Adrenal gland (tissue), 12 donors: ENCODE results near the gene ATP9B. TPM values are rescaled to one million over a fixed set of nuclear protein-coding genes. Genes with fewer than 3 reads are reported as not detected.

Source experiments
- DNase-seq, 7 donors: peaks; one replicate each; pipeline ENCODE4 v3.0.0-alpha.2; 2019 to 2020
- H3K27ac ChIP-seq, 5 donors: fragments of 200-600 bp; sonication (generic) in 4 of 5; 1 replicate in 3 of 5; 2 replicates in 2 of 5; pipeline versions ENCODE4 v1.5.1 to v1.8.0; 2016 to 2020; ENCODE audit warnings: mild to moderate bottlenecking in 1 of 5
- H3K27me3 ChIP-seq: fragments of 200-600 bp; 2 replicates; pipeline ENCODE4 v1.8.0; 2021
- H3K36me3 ChIP-seq, 2 donors: fragments of 200-600 bp; replicated peaks in 1 of 2; 1 replicate in 1 of 2; 2 replicates in 1 of 2; pipeline versions ENCODE4 v1.5.1 to v1.8.0; 2018 to 2022
- H3K4me1 ChIP-seq, 2 donors: fragments of 200-600 bp; replicated peaks in 1 of 2; 1 replicate in 1 of 2; 2 replicates in 1 of 2; pipeline versions ENCODE4 v1.5.1 to v1.8.0; 2018 to 2021
- H3K4me3 ChIP-seq, 4 donors: fragments of 200-600 bp; sonication (generic) in 3 of 4; one replicate each; pipeline ENCODE4 v1.5.1; 2016 to 2018
- H3K9me3 ChIP-seq, 3 donors: fragments of 200-600 bp; sonication (generic) in 1 of 3; replicated peaks in 1 of 3; 1 replicate in 2 of 3; 2 replicates in 1 of 3; pipeline versions ENCODE4 v1.5.1 to v1.8.0; 2016 to 2021
- CTCF ChIP-seq, 6 experiments: fragments of 450-650 bp in 4 of 6; fragments of 200-600 bp in 2 of 6; sonication (generic) in 1 of 6; IDR thresholded peaks; 1 replicate in 5 of 6; 2 replicates in 1 of 6; pipeline versions ENCODE4 v1.5.1 to v1.8.0; 2016 to 2021; ENCODE audit warnings: antibody characterized with exemption in 6 of 6, mild to moderate bottlenecking in 2 of 6, moderate library complexity in 1 of 6
- POLR2A ChIP-seq, 2 donors: fragments of 450-650 bp; IDR thresholded peaks; one replicate each; pipeline ENCODE4 v1.6.1; 2017; ENCODE audit warnings: antibody characterized with exemption in 2 of 2, mild to moderate bottlenecking in 2 of 2, moderate library complexity in 1 of 2
- WGBS, 4 donors: extraction: QIAGEN DNeasy Blood & Tissue Kit in 2 of 4; methylation state at CpG; one replicate each; pipeline versions ENCODE4 v1.1.5 to v1.1.7; 2013 to 2017; 5-methylcytosine and 5-hydroxymethylcytosine counted together
- intact Hi-C, 2 donors: fragments of 100-400 bp; cut with DNase I; formaldehyde crosslinking; loops; one replicate each; pipeline versions ENCODE4 v1.14.1 to v1.15.0; 2022 to 2023
- polyA plus RNA-seq, 3 donors: library from polyadenylated mRNA; stranded (reverse); fragments of 200-250 nt in 2 of 3; fragments of 350-450 nt in 1 of 3; fragmentation: Illumina TruSeq in 1 of 3; extraction: RNeasy Lipid Tissue Mini Kit (QIAGEN cat#74804) in 1 of 3; gene quantifications; one replicate each; pipeline ENCODE4 v1.2.3, GENCODE V29; 2013 to 2014
- total RNA-seq, 9 donors: library from RNA; depleted of rRNA in 4 of 9; stranded (reverse); fragments of >200 nt in 4 of 9; fragments of 120-200 nt in 1 of 9; fragmentation: NEBNext Ultra II Directional in 1 of 9; extraction: Animal tissue kit (Norgen Biotek cat#: 25700) in 1 of 9; gene quantifications; one replicate each; pipeline versions ENCODE4 v1.1.0 to v1.2.4, GENCODE V29; 2013 to 2023
- donor health status: healthy with polysubstance abuse.
- donor health status: Bipolar disorder and iron deficiency.
- donor health status: DM: yes; HTN: yes; CAD: no.
- donor health status: DM: no; HTN: no; CAD: no.
- donor health status: DM: no; HTN: no; CAD: no.
- donor health status: DM: yes; HTN: yes; CAD: no.

ATP9B gene
- total and polyA plus RNA-seq, 12 donors, result 16.3 to 36.0 (median 27.7) TPM

DNA sequence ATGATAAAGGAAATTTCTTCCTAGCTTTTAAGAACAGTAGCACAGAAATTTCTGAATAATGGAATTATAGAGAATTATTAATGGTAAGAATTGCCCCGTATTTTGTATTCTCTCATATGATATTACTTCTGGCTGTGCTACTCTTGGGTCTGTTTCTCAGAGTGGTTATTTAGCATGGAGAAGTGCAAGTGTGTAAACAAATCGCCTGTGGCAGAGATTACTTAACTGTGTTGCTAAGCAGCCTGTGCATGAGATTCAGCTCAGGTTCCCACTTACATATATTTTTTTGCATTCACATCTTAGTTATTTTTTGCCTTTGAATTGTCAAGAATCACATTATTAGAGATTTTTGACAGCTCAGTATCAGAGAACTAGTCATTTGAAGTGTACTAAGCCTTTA, 246.4 kb downstream of the ATP9B start:
- H3K4me3 ChIP-seq, result no peak overlapping the region
- WGBS, 4 donors, result 85 to 98% (median 93%) methylated on average over 2 of the region's 2 CpGs
- intact Hi-C loops, result no loop called here
- H3K36me3 ChIP-seq, result no peaks in the 10 kb centered on the region
- H3K27ac ChIP-seq, result no peak overlapping the region
- TF ChIP-seq CTCF (IDR thresholded peaks at IDR 0.05) (no peak), POLR2A (IDR thresholded peaks at IDR 0.05) (no peak)
- no peaks in the 10 kb centered on the region for H3K4me1 ChIP-seq
- DNase-seq, result no peak
- no peaks in the 10 kb centered on the region for H3K27me3 ChIP-seq
- no peaks in the 10 kb centered on the region for H3K9me3 ChIP-seq

DNA sequence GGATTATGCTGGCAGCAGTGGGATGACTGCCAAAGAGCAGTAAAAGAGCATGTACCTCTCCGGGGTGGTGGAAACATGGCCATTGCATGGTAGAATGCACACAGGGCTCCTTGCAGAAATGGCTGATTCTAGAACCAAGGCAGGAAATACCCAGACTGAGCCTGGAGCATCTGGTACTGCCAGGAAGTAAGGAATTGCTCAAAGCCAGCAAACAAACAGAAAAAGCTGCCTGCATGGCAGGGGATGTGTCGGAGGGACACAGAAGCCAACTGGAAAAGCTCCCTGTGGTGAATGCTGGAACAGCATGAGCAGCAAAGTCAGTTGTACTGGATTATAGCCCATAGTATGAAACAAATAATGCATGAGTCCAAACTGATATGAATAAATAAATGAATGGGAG, 248.5 kb downstream of the ATP9B start:
- Histone ChIP-seq H3K9me3 (no peaks in the 10 kb centered on the region), H3K4me3 (no peak overlapping the region), H3K4me1 (no peaks in the 10 kb centered on the region), H3K27ac (no peak overlapping the region), H3K36me3 (no peaks in the 10 kb centered on the region), H3K27me3 (no peaks in the 10 kb centered on the region)
- TF ChIP-seq CTCF (IDR thresholded peaks at IDR 0.05) (no peak), POLR2A (IDR thresholded peaks at IDR 0.05) (no peak)
- DNase-seq, result peak in 1 of 7 donors; percentile 2
- WGBS, 4 donors, result 90 to 97% (median 94%) methylated on average over 2 of the region's 2 CpGs
- intact Hi-C loops, result no loop called here

DNA sequence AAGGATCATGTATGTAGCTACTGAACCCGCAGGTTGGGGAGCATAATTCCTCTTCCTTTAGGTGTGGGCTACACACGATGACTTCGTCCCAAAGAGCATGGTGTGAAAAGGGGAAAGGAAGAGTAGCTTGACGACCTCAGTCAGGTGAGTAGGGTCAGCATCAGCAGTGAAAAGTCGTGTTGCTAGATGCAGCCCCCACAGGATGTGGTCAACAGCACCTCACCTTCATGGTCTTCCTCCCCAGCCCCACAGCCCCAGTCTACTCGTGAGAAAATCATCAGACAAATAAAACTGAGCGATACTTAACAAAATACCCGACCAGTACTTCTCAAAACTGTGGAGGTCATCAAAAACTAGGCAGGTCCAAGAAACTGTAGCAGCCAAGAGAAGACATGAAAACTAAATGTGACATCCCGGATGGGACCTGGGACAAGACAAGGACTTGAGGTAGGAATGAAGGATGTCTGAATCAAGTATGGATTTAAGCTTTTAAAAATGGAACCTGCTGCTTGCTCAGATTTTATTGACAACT, 249.0 kb downstream of the ATP9B start:
- Histone ChIP-seq H3K27ac (no peak overlapping the region), H3K4me1 (no peaks in the 10 kb centered on the region), H3K4me3 (no peak overlapping the region), H3K36me3 (no peaks in the 10 kb centered on the region), H3K9me3 (no peaks in the 10 kb centered on the region), H3K27me3 (no peaks in the 10 kb centered on the region)
- 92 to 96% (median 93%) methylated on average over 9 of the region's 9 CpGs for WGBS, 4 donors
- DNase-seq, result peak in 1 of 7 donors; percentile 3
- TF ChIP-seq POLR2A (IDR thresholded peaks at IDR 0.05), result no peak
- TF ChIP-seq CTCF (IDR thresholded peaks at IDR 0.05), result no peak
- intact Hi-C loops, result no loop called here

- no peaks in the 10 kb centered on the region for H3K36me3 ChIP-seq
- no peak overlapping the region for H3K27ac ChIP-seq
- WGBS, 4 donors, result 83 to 88% (median 87%) methylated on average over 15 of the region's 15 CpGs
- no peak overlapping the region for H3K4me3 ChIP-seq
- intact Hi-C loops, result no loop called here
- peak in 1 of 7 donors; percentile 6 for DNase-seq
- TF ChIP-seq POLR2A (IDR thresholded peaks at IDR 0.05) (no peak), CTCF (IDR thresholded peaks at IDR 0.05) (no peak)
- no peaks in the 10 kb centered on the region for H3K4me1 ChIP-seq
- H3K9me3 ChIP-seq, result no peaks in the 10 kb centered on the region
- H3K27me3 ChIP-seq, result no peaks in the 10 kb centered on the region
Observed at GRCh38 chr18:79320216-79320850, 251.1 kb downstream of the ATP9B start.
